ENCODE results near the gene HS6ST3.

HS6ST3 gene

GRCh38 chr13:96342852-96343465, 253.1 kb downstream of the HS6ST3 start:
- no peak for DNase-seq

GRCh38 chr13:96346921-96347320, 257.0 kb downstream of the HS6ST3 start:
- DNase-seq = no peak

GRCh38 chr13:96373597-96373996, 283.7 kb downstream of the HS6ST3 start:
- no peak for DNase-seq

- DNase-seq = no peak
Measured at GRCh38 chr13:96377835-96378234, 287.9 kb downstream of the HS6ST3 start.

GRCh38 chr13:96379967-96380366, 290.1 kb downstream of the HS6ST3 start:
- no peak for DNase-seq

GRCh38 chr13:96381681-96382080, 291.8 kb downstream of the HS6ST3 start:
- no peak for DNase-seq

- DNase-seq = no peak
Measured at GRCh38 chr13:96388598-96388997, 298.7 kb downstream of the HS6ST3 start.

GRCh38 chr13:96391606-96392005, 301.7 kb downstream of the HS6ST3 start:
- no peak for DNase-seq

GRCh38 chr13:96397807-96398206, 307.9 kb downstream of the HS6ST3 start:
- DNase-seq = no peak

GRCh38 chr13:96398486-96398885, 308.6 kb downstream of the HS6ST3 start:
- DNase-seq = no peak

- no peak for DNase-seq
Measured at GRCh38 chr13:96403241-96403640, 313.3 kb downstream of the HS6ST3 start.

- DNase-seq = no peak
Measured at GRCh38 chr13:96403651-96404050, 313.7 kb downstream of the HS6ST3 start.

GRCh38 chr13:96415831-96416385, 326.0 kb downstream of the HS6ST3 start:
- DNase-seq = no peak

GRCh38 chr13:96417939-96418685, 328.2 kb downstream of the HS6ST3 start:
- DNase-seq = no peak

- DNase-seq = no peak
Measured at GRCh38 chr13:96421314-96421713, 331.4 kb downstream of the HS6ST3 start.

- no peak for DNase-seq
Measured at GRCh38 chr13:96422002-96422401, 332.1 kb downstream of the HS6ST3 start.

- no peak for DNase-seq
Measured at GRCh38 chr13:96426167-96426566, 336.3 kb downstream of the HS6ST3 start.

GRCh38 chr13:96428911-96429310, 339.0 kb downstream of the HS6ST3 start:
- DNase-seq = no peak

GRCh38 chr13:96431044-96431581, 341.2 kb downstream of the HS6ST3 start:
- no peak for DNase-seq

GRCh38 chr13:96444676-96445075, 354.8 kb downstream of the HS6ST3 start:
- no peak for DNase-seq

- no peak for DNase-seq
Measured at GRCh38 chr13:96449920-96450319, 360.0 kb downstream of the HS6ST3 start.

- no peak for DNase-seq
Measured at GRCh38 chr13:96450326-96451020, 360.6 kb downstream of the HS6ST3 start.

- no peak for DNase-seq
Measured at GRCh38 chr13:96454466-96454865, 364.6 kb downstream of the HS6ST3 start.
